Mesodermal cell (in vitro differentiated cells): ENCODE results near the gene BMS1. TPM values are rescaled to one million over a fixed set of nuclear protein-coding genes. Genes with fewer than 3 reads are reported as not detected.
A peak's percentile ranks its signal among the peaks of the same experiment; 100 is the strongest.
"Not testable (repeated sequence)": the region's sequence is repeated elsewhere in the genome, so short reads cannot be mapped to it uniquely, and the experiment has no call there.

Experiments
- H3K27ac ChIP-seq: 2 replicates; pipeline ENCODE4 v1.7.0; 2013; ENCODE audit warnings: mild to moderate bottlenecking, low read depth, low read length, moderate library complexity; ENCODE audit not compliant: severe bottlenecking
- H3K36me3 ChIP-seq: 2 replicates; pipeline ENCODE4 v1.7.1; 2013; ENCODE audit warnings: mild to moderate bottlenecking, low read length, moderate library complexity; ENCODE audit not compliant: control insufficient read depth, insufficient read depth
- H3K4me1 ChIP-seq: one replicate; pipeline ENCODE4 v1.7.1; 2013; ENCODE audit warnings: mild to moderate bottlenecking, low read length; ENCODE audit not compliant: insufficient read depth, control insufficient read depth, poor library complexity, severe bottlenecking
- H3K4me3 ChIP-seq: 2 replicates; pipeline ENCODE4 v1.7.0; 2013; ENCODE audit warnings: low read length, control low read depth, mild to moderate bottlenecking; ENCODE audit not compliant: insufficient read depth, poor library complexity, severe bottlenecking; ENCODE audit errors: extremely low read depth
- H3K9me3 ChIP-seq: 2 replicates; pipeline ENCODE4 v1.7.1; 2013; ENCODE audit warnings: mild to moderate bottlenecking, low read length, moderate library complexity; ENCODE audit not compliant: control insufficient read depth
- WGBS, 2 experiments: methylation state at CpG; one replicate each; pipeline ENCODE4 v1.1.5; 2013; ENCODE audit warnings: missing lambda C conversion rate in 2 of 2; ENCODE audit not compliant: insufficient coverage in 2 of 2; 5-methylcytosine and 5-hydroxymethylcytosine counted together
- polyA plus RNA-seq, 2 experiments: library from polyadenylated mRNA; stranded (reverse); fragments of 50-300 nt; gene quantifications; one replicate each; pipeline ENCODE4 v1.2.3, GENCODE V29; 2013

BMS1 gene, protein sequence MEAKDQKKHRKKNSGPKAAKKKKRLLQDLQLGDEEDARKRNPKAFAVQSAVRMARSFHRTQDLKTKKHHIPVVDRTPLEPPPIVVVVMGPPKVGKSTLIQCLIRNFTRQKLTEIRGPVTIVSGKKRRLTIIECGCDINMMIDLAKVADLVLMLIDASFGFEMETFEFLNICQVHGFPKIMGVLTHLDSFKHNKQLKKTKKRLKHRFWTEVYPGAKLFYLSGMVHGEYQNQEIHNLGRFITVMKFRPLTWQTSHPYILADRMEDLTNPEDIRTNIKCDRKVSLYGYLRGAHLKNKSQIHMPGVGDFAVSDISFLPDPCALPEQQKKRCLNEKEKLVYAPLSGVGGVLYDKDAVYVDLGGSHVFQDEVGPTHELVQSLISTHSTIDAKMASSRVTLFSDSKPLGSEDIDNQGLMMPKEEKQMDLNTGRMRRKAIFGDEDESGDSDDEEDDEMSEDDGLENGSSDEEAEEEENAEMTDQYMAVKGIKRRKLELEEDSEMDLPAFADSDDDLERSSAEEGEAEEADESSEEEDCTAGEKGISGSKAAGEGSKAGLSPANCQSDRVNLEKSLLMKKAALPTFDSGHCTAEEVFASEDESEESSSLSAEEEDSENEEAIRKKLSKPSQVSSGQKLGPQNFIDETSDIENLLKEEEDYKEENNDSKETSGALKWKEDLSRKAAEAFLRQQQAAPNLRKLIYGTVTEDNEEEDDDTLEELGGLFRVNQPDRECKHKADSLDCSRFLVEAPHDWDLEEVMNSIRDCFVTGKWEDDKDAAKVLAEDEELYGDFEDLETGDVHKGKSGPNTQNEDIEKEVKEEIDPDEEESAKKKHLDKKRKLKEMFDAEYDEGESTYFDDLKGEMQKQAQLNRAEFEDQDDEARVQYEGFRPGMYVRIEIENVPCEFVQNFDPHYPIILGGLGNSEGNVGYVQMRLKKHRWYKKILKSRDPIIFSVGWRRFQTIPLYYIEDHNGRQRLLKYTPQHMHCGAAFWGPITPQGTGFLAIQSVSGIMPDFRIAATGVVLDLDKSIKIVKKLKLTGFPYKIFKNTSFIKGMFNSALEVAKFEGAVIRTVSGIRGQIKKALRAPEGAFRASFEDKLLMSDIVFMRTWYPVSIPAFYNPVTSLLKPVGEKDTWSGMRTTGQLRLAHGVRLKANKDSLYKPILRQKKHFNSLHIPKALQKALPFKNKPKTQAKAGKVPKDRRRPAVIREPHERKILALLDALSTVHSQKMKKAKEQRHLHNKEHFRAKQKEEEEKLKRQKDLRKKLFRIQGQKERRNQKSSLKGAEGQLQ
- 19.4 TPM for polyA plus RNA-seq (2013, experiment 1 of 2)
- 20.9 TPM for polyA plus RNA-seq (2013, experiment 2 of 2)

DNA sequence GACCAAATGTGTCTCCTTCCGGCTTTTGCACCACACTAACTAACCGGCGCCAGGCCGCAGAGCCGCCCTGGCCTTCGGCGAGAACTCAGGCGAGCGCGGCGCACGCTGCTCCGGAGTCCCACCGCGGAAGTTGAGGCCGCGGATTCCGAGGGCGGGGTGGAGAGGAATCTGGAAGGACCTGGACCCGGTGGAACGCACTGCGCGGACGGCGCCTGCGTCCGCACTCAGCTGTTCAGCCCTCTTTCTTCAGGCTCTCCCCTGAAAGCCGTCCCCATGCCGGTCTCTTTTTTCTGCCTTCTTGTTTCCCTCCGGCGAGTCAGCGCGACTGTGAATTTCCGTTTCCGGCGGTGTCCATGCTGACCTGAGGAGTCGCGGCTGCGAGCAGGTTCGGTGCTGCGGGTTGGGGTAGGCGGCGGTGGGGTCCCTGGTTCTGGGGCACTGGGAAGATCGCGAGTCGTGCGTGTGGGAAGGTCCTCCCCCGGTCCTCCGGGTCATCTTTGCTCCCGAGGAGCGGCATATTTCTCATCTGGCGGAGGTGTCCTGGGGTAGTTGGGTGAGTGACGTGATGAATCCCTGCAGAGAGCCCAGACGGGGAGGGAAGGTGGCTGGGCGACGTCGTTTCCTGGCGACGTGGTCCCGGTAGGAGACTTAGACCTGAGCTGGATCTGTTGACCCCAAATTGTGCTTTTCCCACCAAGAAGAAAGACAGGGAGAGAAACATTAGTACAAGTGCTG lies at the start of gene BMS1:
BMS1 (plus strand) TSS at position 350 of the 735 bp plus-strand sequence. CDS start 1,600 bp downstream, outside the sequence.
- Histone ChIP-seq H3K4me3 (peak within 1 kb of the TSS; percentile 74), H3K27ac (peak within 1 kb of the TSS; percentile 76), H3K4me1 (no peaks in the 10 kb centered on the region), H3K9me3 (no peaks in the 10 kb centered on the region), H3K36me3 (peaks cover 32% of the 10 kb centered on the region)
- WGBS, 2 experiments = 0 to 1% methylated on average over 47 to 48 of the region's 60 CpGs

DNA sequence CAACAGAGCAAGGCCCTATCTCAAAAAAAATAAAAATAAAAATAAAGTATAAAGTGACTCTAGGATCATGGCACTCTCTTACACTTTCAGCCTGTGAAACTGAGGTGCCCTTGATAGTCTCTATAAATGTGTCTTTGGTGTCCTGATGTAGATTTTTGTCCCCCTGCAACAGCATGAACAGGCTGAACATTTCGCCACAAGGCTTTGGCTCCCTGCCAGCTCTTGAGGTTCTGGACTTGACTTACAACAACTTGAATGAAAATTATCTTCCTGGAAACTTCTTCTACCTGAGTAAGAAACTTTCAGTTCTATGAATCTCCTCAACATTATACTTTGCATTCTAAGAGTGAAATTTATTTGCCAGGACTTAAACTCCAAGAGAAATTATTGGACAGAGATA lies 48.1 kb upstream of the BMS1 start:
- Histone ChIP-seq H3K4me3 (no peak overlapping the region), H3K36me3 (no peaks in the 10 kb centered on the region), H3K27ac (no peak overlapping the region), H3K4me1 (no peaks in the 10 kb centered on the region), H3K9me3 (no peaks in the 10 kb centered on the region)
- WGBS, 2 experiments = 67 to 78% methylated on average over 1 of the region's 1 CpG

DNA sequence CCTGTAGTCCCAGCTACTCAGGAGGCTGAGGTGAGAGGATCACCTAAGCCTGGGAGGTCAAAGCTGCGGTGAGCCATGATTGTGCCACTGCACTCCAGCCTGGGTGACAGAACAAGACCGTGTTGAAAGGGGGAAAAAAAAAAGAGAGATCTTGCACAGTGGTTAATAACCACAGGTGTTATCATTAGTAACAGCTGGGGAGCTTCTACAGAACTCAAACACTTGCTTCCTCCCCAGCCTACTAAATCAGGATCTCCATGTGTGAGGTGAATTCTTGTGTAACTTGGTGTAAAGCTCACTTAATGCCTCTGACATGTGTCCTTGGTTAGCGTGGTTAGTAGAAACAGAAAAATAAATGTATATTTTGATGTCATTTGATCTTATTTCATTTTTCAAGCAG lies 43.9 kb upstream of the BMS1 start:
- WGBS, 2 experiments = 80 to 88% methylated on average over 1 of the region's 3 CpGs
- H3K4me3 ChIP-seq = no peak overlapping the region
- no peaks in the 10 kb centered on the region for H3K36me3 ChIP-seq
- H3K4me1 ChIP-seq = no peaks in the 10 kb centered on the region
- H3K27ac ChIP-seq = no peak overlapping the region
- H3K9me3 ChIP-seq = peaks cover 5% of the 10 kb centered on the region

DNA sequence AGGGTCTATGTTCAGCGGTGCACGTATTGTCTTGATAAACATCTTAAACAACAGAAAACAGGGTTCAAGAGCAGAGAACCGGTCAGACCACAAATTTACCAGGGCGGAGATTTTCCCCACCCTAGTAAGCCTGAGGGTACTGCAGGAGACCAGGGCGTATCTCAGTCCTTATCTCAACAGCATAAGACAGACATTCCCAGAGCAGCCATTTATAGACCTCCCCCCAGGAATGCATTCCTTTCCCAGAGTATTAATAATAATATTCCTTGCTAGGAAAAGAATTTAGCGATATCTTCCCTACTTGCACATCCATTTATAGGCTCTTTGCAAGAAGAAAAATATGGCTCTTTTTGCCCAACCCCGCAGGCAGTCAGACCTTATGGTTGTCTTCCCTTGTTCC lies 41.1 kb upstream of the BMS1 start:
- H3K4me1 ChIP-seq, H3K9me3 ChIP-seq, H3K4me3 ChIP-seq, H3K36me3 ChIP-seq, H3K27ac ChIP-seq: not testable (repeated sequence)
- 80 to 81% methylated on average over 4 to 5 of the region's 7 CpGs for WGBS, 2 experiments

DNA sequence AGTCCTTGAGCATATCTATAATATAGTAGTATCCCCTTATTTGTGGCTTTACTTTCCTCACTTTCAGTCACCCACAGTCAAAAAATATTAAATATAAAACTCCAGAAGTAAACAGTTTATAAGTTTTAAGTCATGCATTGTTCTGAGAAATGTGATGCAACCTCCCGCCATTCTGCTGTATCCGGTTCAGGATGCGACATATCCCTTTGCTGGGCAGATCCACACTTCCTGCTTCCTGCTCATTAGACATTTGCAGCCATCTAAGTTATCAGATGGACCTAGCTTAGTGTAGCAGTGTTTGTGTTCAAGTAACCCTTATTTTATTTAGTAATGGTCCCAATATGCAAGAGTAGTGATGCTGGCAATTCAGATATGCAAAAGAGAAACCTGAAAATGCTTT lies 38.9 kb upstream of the BMS1 start:
- no peak overlapping the region for H3K27ac ChIP-seq
- H3K4me3 ChIP-seq = no peak overlapping the region
- no peaks in the 10 kb centered on the region for H3K4me1 ChIP-seq
- no peaks in the 10 kb centered on the region for H3K36me3 ChIP-seq
- peaks cover 5% of the 10 kb centered on the region for H3K9me3 ChIP-seq
- 73% methylated on average over 3 of the region's 3 CpGs; no CpG with 5 or more reads in 1 of the 2 experiments for WGBS, 2 experiments

DNA sequence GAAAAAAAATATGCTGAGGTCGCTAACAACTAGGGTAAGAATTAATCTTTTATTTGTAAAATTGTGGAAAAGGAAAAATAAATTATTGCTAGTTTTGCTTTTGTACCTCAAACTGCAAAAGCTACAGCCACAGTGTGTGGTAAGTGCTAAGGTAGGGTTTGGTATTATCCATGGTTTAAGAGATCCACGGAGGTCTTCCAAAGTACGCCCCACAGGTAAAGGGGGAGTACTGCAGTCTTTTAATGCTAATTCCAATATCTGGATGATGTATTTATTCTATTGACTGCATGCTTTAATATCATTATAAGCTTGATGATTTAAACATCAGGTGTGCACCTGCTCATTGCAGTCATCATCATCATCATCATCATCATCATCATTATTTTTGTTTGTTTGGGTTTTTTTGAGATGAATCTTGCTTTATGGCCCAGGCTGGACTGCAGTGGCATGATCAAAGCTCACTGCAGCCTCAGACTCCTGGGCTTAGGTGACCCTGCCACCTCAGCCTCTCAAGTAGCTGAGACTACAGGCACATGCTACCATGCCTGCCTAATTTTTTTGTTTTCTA lies 38.4 kb upstream of the BMS1 start:
- peaks cover 5% of the 10 kb centered on the region for H3K9me3 ChIP-seq
- WGBS, 2 experiments = 0 to 20% methylated on average over 1 of the region's 3 CpGs
- no peak overlapping the region for H3K4me3 ChIP-seq
- no peak overlapping the region for H3K27ac ChIP-seq
- no peaks in the 10 kb centered on the region for H3K4me1 ChIP-seq
- H3K36me3 ChIP-seq = no peaks in the 10 kb centered on the region

DNA sequence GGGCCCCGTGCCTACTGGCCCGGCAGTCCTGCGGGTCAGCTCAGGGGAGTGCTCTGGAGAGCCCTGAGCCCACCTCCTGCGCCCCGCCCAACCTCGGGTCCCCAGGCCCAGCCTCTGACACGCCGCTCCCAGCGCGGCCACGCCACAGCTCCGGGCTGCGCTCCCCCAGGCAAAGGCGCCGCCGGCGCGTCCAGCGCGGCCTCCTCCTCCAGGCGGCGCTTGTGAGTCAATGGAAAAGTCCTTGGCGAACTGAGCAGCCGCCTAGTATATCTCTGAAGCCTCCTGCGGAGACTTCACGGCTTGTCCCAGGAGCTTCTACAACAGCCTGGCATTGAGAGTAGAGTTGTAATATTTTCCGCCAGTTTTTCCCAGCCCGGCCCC lies 29.5 kb upstream of the BMS1 start:
- Histone ChIP-seq H3K27ac (no peak overlapping the region), H3K4me3 (peak overlapping the region; percentile 37), H3K36me3 (no peaks in the 10 kb centered on the region), H3K4me1 (no peaks in the 10 kb centered on the region), H3K9me3 (no peaks in the 10 kb centered on the region)
- WGBS, 2 experiments = 1 to 4% methylated on average over 16 to 26 of the region's 28 CpGs

DNA sequence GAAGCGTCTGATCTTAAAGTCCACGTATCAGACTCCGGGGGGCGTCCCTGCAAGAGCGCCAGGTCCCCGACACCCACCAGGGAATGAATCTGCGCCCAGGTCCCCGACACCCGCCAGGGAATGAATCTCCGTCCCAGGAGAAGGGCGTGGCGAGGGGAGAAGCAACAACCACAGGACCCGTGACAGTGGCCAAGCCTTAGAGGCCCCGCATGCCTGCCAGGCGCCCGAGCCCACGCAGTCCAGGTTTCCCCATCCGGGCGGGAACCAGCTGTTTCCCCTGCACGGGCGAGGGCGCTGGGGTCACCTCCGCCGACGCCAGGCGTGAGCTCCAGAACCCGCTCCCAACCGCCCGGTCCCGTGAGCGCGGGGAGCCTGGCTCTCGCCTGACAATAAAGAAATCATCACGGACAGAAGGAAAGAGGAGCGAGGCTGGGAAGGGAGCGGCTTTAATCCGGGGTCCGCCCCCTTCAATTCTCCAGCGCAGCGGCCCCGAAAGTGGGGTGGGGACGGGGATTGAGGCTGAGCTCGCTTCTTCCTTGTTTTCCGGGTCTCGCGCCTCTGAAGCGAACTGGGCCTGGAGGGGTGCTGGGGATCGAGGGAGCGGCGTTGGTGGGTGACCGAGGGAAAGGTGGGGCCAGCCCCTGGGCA lies 29.0 kb upstream of the BMS1 start:
- WGBS, 2 experiments = 2 to 5% methylated on average over 22 to 35 of the region's 51 CpGs
- H3K4me3 ChIP-seq = peak overlapping the region; percentile 37
- H3K36me3 ChIP-seq = no peaks in the 10 kb centered on the region
- H3K9me3 ChIP-seq = no peaks in the 10 kb centered on the region
- peaks cover 3% of the 10 kb centered on the region for H3K4me1 ChIP-seq
- H3K27ac ChIP-seq = no peak overlapping the region

DNA sequence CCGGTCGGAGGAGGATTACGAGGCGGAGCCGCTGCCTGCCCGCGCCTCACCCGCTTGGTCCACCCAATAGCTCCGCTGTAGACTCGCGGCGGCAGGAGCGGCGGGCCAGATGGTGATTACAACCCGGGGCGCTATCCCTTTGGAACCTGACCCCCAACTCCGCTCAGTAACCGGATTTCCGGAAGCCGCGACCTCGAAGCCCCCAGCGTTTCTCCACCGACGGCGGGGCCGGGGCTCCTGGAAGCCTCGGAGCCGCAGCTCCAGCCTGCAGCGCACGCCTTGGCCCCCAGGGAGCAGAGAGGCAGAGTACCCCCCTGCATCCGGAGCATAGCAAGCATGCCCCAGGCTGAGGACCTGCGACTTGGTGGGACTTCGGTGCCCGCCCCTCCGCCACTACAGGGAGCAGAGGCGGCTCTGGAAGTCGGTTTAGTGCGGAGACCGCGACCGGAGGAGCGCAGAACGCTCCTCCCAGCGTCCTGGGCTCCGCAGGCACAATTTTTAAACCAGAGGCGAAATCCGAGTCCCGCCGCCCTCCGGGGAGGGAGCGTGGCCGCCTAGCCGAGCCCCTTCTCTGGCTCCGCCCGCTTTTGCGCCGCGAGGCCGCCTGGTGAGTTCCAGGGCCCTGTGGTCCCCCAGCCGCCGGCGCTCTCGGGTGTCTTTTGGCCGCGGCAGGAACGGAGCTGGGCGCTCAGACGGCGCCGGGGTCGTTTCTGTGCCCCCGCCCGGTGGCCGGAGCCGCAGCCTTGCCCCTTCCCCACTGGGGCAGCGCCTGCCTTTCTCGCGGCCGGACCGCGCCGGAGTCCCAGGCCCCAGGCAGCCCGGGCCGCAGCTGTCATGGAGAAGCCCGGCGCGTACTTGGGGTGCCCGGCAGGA lies 28.2 kb upstream of the BMS1 start:
- 1 to 2% methylated on average over 66 to 81 of the region's 89 CpGs for WGBS, 2 experiments

More for the DNA sequence above, 28.2 kb upstream of the BMS1 start:
- Histone ChIP-seq H3K27ac (no peak overlapping the region), H3K4me3 (peak overlapping the region; percentile 37), H3K4me1 (peaks cover 3% of the 10 kb centered on the region), H3K36me3 (no peaks in the 10 kb centered on the region), H3K9me3 (no peaks in the 10 kb centered on the region)
